Stimulated activated CD8-positive, alpha-beta memory T cell treated with anti-CD3 and anti-CD28 coated beads, Interleukin-12 subunit alpha, Interleukin-12 subunit beta, amount 100 ng/mL, for 4 hours (primary cell): Measurements from ENCODE around the gene ZFYVE1.
"Not testable (repeated sequence)": the region's sequence is repeated elsewhere in the genome, so short reads cannot be mapped to it uniquely, and the experiment has no call there.

ENCODE experiments used
- DNase-seq: peaks from one replicate; pipeline ENCODE4 v3.0.0-alpha.2; 2020; ENCODE audit warnings: low read depth

ZFYVE1 gene, protein sequence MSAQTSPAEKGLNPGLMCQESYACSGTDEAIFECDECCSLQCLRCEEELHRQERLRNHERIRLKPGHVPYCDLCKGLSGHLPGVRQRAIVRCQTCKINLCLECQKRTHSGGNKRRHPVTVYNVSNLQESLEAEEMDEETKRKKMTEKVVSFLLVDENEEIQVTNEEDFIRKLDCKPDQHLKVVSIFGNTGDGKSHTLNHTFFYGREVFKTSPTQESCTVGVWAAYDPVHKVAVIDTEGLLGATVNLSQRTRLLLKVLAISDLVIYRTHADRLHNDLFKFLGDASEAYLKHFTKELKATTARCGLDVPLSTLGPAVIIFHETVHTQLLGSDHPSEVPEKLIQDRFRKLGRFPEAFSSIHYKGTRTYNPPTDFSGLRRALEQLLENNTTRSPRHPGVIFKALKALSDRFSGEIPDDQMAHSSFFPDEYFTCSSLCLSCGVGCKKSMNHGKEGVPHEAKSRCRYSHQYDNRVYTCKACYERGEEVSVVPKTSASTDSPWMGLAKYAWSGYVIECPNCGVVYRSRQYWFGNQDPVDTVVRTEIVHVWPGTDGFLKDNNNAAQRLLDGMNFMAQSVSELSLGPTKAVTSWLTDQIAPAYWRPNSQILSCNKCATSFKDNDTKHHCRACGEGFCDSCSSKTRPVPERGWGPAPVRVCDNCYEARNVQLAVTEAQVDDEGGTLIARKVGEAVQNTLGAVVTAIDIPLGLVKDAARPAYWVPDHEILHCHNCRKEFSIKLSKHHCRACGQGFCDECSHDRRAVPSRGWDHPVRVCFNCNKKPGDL

DNA sequence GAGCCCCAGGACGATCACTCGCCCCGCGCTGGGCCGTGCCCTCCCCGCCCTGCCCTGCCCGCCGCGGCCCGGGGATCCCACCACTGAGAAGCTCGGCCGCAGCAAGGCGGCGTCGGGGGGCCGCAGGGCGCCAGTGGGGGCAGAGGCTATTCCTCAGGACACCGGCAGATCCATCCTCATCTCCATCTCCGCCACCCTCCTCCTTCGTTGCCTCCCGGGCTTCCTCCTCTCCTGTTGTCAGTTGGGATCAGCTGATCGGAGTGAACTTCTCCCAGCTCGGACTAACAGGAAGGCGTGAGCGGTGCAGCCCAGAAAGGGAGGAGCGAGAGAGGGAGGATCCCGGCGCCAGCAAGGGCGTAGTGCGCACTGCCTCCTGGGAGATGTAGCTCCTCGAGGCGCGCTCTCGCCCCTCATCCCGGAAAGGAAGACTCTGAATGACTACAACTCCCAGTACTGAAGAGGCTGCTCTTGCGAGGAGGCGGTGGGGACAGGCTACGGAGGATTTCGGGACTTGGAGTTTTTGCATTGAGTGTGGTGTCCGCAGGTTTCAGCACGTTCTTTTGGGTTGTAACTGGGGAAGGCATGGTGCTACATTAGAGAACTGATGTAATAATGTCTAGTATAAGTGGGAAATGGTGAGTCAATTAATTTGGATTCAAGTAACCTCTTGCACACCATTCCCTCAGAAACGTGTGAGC is at the start of gene ZFYVE1:
TSS of gene ZFYVE1 (minus strand) at position 262 of the 698 bp plus-strand sequence. CDS start 2,598 bp downstream, outside the sequence.
- peak; percentile 82 for DNase-seq

DNA sequence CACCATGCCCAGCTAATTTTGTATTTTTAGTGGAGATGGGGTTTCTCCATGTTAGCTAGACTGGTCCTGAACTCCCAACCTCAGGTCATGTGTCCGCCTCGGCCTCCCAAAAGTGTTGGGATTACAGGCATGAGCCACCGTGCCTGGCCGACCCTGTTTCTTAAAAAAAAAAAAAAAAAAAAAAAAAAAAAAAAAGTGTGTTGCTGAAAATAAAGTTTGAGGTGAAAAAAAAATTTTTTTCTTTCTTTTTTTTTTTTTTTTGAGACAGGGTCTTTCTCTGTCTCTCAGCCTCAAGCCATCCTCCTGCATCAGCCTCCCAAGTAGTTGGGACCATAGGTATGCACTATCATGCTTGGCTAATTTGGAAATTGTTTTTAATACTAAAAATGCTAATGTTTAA is 42.7 kb upstream of the ZFYVE1 start:
- no peak for DNase-seq

DNA sequence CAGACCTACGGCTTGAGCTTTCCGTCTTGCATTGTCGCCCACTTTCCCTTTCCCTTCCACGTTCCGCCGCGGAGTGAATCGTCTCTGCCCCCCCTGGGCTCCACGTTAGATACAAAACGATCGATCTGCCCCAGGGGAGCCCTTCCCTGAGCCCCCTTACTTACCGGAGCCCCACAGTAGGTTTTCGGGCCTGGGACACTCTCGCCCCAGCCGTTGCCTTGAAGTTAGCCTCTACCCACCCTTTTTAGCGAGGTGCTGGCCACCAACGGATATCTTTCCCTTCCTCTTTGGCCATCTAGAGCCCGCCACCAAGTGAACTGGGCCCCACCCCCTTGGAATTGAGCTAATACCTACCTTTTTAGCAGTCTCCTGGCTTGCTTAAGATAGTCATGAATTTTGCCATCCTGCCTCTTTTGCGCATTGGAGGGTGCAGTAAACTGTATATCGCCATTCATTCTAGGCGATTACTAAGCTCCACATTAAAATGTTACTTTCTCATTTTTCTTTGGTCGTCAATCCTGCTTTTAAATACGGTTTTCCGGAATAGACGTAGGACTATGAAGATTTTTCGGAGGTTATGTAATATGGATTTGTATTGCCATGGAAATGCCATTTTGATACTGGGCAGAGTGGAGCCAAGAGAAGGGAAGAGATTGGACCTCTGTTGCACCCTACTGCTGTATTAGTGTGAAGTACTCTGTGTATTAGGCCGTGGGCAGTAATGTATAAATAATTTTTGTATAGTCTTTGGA is 32.2 kb upstream of the ZFYVE1 start:
- DNase-seq, result no peak

DNA sequence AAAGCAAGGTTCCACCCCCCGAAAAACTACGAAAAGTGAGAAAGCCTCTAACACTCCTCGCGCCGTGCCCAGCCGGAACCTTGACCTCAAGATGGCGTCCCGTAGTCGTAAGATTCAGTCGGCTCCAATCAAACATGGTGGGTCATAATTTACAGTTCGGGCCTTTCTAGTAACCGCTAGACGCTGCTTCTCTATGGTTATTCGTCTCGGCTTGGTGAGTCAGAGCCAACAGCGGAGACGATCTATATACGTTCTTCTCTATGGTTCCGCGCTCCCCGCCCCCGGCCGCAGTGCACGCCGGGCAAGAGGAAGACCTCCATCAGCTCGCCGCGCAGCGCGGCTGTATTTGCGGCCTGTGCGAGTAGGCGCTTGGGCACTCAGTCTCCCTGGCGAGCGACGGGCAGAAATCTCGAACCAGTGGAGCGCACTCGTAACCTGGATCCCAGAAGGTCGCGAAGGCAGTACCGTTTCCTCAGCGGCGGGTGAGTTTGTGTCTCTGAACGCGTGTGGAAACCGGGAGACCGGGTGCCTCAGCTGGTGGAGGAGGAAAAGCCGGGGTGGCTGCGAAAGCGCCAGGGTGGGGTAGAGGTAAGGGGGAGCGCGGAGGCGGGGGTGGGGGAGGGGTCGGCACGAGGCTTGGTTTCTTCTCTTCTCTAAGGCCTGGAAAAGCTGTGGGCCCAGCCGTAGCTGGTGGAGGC is 31.5 kb upstream of the ZFYVE1 start, which contains the start of gene RBM25:
TSS of gene RBM25 (plus strand) at position 311 of the 698 bp plus-strand sequence. CDS start 13,108 bp downstream, outside the sequence.
- peak; percentile 89 for DNase-seq

DNA sequence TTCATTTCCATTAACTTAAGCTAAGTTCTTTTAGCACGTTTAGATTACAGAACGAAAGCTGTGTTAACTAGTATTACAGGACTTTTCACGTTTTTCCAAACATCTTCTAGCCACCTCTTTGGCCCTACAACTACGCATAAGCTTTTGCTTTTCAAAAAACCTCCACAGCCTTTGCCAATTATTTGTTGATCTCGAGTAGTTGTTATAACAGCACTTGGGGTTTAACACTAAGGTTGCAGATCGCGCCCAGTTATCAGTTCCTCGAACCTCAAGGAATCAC is 31.0 kb upstream of the ZFYVE1 start:
- no peak for DNase-seq

DNA sequence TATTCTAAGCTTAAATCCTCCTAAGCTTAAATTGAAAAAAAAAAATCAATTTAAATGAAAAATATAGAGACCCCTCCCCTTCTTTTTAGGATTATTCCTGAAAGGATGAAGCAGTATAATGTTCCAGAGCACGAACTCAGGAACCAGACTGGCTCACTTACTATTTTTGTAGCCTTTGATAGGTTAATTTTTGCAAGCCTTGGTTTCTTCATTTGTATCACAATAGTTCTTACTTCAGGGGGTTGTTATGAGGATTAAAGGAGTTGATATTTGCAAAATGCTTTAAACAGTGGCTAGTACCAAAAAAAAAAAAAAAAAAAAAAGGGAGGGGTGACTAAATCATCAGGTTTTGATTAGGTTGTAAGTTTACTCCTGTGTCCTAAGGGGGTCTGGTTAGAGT is 28.3 kb upstream of the ZFYVE1 start:
- DNase-seq, result no peak

DNA sequence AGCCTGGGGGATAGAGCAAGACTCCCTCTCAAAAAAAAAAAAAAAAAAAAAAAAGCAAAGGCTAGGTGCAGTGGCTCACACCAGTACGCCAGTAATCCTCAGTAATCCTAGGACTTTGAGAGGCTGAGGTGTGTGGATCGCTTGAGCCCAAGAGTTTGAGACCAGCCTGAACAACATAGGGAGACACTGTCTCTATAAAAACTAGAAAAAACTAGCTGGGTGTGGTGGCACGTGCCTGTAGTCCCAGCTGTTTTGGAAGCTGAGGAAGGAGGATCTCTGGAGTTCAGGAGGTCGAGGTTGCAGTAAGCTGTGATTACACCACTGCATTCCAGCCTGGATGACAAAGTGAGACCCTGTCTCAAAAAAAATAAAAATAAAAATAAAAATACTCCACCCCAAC is 22.5 kb upstream of the ZFYVE1 start:
- no peak for DNase-seq

DNA sequence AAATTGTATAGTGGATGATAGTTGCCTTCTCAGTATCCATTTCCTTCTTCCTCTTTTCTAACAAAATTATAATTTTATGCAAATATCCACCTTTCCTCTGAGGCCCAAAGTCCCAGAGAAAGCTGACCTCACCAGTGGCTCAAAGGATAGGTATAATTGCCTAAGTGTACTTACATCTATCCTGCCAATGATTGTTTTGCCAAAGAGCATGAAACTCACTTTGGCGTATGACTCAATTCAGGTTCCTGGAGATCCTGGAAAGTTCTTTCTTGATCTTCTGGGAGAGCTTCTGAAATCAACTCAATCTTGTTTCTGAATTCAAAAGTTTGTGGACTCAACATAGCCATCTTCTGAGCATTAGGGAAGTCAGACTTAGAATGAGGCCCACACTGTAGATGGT is 20.9 kb upstream of the ZFYVE1 start:
- DNase-seq, result no peak

DNA sequence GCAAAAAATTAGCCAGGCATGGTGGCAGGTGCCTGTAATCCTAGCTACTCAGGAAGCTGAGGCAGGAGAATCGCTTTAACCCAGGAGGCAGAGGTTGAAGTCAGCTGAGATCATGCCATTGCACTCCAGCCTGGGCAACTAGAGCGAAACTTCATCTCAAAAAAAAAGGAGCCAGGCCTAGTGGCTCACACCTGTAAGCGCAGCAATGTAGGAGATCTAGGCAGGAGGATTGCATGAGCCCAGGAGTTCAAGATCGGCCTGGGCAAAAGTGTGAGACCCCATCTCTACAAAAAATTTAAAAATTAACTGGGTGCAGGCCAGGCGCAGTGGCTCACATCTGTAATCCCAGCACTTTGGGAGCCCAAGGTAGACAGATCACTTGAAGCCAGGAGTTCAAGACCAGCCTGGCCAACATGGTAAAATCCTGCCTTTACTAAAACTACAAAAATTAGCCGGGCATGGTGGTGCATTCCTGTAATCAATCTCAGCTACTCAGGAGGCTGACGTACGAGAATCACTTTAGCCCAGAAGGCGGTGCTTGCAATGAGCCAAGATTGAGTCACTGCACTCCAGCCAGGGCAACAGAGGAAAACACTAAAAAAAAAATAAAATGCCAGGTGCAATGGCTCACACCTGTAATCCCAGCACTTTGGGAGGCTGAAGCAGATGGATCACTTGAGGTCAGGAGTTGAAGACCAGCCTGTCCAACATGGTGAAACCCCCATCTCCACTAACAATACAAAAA is 10.0 kb upstream of the ZFYVE1 start:
- DNase-seq, result not testable (repeated sequence)

DNA sequence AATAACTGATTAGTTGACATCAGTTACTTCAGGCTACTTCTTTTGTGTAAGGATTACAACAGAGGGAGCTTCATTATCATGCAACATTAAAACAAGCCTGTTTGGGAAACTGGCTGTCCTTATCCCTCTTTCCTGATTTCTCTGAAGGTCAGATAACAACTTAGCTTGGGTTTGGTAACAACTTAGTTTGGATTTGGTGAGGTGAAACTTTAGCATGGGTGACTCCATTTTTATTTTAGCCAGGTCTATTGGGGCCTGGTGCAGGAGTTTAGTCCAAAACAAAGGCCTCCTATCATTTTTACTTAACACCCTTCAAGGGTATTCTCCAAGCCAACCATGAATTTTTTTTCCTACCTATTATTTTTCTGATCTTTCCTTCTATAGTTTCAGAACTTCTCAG is 1.1 kb upstream of the ZFYVE1 start:
- no peak for DNase-seq

DNA sequence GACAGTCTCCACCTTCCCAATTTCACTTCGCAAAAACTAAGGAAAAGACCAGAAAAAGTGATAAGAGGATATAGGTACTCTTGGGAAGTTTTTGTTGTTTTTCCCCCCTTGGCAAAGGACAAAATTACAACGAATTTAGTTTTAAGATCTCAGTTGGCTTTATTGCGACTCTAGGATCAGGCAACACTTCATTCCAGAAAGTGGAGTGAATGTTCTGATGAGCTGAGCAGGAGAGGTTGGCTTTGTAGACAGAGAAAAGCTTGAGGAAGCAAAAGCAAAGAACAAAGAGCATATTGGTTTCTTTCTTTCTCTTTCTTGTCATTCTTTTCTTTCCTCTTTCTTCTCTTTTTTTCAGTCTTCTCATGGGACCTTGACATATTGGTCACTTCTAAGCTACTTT is 640 bp upstream of the ZFYVE1 start:
- no peak for DNase-seq

DNA sequence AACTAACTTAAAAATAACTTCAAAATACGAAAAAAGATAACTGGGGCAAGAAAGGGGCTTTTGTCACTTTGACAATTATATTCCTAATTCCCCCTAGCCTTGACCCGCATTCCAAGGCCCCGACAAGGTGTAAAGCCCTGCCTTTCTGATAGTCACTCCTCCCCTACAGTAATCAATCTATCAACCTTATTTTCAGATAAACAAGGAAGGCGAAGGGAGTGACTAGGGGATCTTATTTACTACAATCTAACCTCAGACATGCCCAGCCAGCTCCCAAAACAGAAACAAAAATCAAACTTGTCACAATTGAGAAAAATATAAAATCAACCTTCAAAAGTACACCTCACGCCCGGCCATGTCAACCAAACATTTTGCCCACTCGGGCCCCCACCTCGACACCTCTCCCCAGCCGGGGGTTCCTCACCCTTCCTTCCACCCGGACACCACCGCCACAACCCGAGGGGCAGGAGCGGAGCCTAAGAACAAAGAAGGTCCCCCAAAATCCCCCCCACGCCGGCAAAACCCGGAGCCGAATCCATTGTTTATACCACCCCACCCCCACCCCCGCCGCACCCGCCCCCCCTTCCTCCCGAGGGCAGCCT is 562 bp downstream of the ZFYVE1 start:
- no peak for DNase-seq

DNA sequence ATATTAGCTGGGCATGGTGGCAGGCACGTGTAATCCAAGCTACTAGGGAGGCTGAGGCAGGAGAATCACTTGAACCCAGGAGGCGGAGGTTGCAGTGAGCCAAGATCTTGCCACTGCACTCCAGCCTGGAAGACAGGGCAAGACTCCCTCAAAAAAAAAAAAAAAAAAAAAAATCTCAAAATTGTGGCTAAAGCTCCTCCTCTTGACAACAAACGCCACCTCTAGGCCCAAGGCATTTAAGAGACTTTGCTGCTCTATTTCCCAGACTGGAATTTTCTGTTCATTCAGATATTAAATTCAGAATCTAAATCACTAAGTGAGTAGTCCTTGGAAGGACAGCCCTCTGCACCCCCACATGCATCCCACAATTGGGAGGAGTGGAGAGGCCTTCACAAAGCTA is 1.4 kb downstream of the ZFYVE1 start:
- no peak for DNase-seq

DNA sequence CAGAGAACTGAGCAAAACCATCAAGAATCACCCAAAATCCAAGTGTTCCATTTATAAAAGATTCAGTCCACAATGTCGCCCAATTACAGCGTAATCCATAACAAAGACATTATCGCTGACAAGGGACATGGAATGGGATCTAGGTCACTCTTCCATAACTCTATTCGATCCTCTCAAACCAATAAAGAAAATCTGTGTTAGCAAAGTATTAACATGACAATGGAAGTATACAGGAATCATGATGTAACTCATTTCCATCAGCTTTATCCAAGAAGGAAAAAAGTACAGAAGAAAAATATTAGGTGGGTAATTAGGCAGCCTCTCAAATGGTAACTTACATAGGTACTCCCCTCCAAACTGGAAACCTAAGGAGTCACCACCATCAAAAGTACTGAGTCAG is 4.9 kb downstream of the ZFYVE1 start:
- no peak for DNase-seq

DNA sequence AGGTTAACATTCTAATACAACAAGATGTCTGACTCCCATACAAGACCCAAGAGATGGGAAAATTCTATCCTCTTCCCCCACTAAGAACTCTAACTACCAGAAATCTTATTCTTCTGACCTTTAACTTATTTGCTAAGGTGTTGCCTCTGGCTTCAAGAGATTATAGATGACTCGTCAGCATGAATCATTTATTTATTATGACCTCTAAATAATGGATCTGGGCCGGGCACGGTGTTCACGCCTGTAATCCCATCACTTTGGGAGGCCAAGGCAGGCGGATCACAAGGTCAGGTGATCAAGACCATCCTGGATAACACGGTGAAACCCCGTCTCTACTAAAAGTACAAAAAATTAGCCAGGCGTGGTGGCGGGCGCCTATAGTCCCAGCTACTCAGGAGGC is 10.9 kb downstream of the ZFYVE1 start:
- not testable (repeated sequence) for DNase-seq

DNA sequence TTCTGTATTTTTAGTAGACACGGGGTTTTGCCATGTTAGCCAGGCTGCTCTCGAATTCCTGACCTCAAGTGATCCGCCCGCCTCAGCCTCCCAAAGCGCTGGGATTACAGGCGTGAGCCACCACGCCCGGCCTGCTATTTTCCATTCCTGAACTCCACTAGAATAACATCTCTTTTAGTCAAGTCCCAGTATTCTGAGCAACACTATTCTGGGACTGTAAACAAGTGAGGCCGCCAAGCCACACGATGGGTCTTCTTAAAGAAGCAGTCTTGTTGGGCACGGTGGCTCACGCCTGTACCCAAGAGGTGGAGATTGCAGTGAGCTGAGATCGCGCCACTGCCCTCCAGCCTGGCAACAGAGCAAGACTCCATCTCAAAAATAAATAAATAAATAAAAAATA is 11.4 kb downstream of the ZFYVE1 start:
- DNase-seq, result not testable (repeated sequence)

DNA sequence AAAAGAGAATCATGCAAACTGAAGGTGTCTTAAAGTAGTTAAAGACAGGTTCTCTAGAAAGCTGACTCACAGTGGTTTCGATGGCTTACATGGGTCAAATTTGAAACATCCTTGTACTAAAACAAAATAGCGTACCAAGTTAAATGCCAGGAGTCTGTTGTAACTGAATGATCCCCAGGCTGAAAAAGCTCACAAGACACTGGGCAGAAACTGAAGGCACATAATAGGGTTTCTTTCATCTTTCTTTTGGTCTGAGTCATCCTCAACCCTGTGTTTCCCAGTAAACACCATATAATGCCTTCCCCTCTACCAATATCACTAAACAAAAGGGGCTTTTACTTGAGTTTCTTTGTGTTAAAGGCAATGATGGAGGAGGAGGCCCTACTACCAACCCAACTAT is 12.8 kb downstream of the ZFYVE1 start:
- no peak for DNase-seq

DNA sequence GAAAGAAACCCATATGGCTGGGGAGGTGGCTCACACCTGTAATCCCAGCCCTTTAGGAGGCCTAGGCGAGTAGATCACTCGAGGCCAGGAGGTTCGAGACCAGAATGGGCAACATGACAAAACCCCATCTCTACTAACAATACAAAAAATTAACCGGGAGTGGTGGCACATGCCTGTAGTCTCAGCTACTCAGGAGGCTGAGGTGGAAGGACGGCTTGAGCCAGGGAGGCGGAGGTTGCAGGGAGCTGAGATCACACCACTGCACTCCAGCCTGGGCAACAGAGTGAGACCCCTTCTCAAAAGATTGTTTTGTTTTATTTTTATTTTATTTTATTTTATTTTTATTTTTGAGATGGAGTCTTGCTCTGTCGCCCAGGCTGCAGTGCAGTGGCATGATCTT is 15.7 kb downstream of the ZFYVE1 start:
- not testable (repeated sequence) for DNase-seq

DNA sequence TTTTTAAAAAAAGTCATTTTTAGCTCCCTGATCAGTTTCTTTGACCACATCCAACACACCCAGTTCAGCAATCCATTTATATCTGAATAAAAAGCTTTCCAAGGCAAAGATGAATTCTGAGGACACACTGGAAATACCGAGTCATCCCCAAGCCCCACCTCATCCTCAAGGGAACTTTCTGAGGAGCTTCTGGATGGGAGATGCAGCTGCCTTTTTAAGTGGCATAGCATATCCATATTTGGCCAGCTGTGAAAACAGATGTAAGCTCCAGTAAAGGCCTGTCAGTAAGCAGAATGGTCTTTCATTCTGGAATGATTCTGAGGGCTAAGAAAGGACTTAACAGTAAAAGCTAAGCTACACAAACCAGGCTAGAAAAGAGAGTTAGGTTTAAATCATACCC is 18.4 kb downstream of the ZFYVE1 start:
- no peak for DNase-seq

DNA sequence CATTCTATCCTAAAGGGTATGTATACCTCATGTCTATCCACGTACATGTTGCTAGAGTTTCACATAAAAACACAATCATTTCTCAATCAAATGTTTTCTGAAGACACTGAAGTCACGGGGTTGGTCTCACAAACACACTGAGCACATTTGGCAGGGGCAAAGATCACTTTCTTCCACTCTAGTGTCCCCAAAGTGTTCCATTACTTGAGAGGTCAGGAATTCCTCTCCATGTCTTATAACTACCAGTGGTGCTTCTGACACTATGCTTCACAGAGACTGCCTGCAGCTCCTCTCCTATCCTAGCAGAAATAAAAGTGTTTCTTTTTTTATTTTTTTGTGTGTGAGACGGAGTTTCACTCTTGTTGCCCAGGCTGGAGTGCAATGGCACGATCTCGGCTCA is 19.1 kb downstream of the ZFYVE1 start:
- DNase-seq, result no peak
